Medulla oblongata (tissue), 1 donor: ENCODE results near the gene NR0B1.

Experiments used
- DNase-seq: peaks from one replicate; pipeline ENCODE4 v3.0.0-alpha.2; 2015; ENCODE audit errors: extremely low spot score

Gene NR0B1

DNA sequence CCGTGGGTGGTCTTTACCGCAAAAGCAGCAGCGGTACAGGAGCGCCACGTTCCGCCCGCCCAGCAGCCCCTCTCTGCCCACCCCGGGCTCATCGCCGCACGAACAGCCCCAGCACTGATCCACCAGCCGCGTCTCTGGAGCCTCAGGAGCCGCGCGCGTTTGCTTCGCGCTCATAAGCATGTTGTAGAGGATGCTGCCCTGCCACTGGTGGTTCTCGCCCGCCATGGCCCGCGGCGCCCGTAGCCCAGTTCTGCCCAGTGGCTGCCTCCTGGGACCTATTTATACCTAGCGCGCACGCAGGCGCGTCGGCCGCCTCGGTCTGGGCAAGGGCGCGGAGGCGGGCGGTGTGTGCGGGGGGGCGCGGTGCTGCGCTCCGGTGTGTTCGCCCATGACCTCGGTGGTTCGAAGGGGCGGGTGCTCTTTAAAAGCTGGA is at the start of gene NR0B1:
Gene NR0B1 (minus strand): TSS at position 252 of the 433 bp plus-strand sequence. CDS start 27 bp downstream, at position 225.
- DNase-seq: no peak

- DNase-seq: no peak
These were observed 40.8 kb upstream of the NR0B1 start for GRCh38 chrX:30349946-30350345.

DNA sequence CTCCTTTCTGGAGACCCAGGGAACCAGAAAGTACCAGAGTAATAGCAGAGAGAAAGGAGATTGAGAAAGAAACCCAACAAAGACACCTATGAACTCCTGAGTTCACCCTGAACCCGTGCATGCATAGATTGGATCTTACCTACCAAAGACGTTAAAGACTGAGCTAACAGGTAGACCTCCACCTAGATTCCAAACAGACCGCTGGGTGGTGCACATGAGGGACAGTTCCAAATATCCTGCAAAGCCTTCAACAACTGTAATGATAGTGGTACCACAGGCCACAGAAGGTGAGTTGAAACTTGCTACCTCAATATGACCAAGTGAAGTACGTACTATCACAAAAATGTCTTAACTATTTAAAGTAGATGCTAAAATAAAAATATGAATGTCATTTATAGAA is 34.0 kb upstream of the NR0B1 start:
- DNase-seq: no peak

DNA sequence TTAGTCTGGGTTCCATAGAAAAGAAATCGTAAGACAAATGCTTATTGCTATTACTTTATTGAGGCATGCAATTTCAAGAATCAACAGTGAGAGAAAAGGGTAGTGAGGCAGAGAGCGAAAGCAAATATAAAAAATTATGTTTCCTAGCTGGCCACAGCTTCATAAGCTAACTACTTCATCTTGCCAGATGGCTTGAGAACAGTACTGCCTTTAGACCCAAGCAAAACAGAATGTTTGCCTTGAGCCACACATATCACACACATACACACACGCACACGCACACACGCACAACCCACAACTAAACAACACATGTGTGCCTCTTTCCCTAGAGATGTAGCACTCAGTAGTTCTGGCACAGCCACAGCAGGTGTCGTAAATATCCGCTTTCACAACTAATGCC is 31.6 kb upstream of the NR0B1 start:
- no peak for DNase-seq

GRCh38 chrX:30327762-30328161 is 18.6 kb upstream of the NR0B1 start:
- DNase-seq: no peak

DNA sequence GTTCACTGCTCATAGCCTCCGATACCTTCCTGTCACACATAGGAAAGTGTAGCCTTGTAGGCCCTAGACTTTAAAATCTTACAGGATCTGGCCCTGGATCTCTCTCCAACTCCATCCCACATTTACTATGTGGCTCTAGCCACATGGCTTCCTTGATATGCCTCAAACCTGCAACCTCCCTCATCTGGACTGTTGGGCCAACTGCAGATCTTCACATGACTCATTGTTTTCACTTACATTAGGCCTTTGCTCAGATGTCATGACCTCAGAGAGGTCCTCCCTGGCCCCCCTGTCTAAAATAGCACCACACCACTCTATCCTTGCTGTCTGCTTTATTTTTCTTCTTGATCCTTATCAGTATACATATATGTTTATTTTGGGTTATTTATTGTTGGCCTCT is 8.1 kb upstream of the NR0B1 start:
- no peak for DNase-seq

DNA sequence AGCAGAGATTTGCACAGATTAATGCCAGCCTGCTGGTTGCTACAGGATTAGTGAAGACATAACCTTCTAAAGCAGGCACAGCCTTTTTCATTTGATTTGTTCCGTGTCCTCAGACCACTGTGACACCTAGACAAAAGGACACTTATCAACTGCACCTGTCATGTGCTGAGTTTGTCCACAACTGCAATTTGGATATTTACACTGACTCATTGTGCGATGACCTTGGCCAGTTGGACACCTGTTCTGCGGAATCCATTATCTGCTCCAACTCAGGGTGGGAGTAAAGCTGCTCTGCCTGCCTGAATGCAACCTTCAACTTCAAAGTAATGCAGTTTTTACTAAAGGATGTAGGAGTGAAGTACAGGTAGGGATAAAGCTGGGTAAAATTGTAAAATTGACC is 4.1 kb upstream of the NR0B1 start:
- no peak for DNase-seq

- no peak for DNase-seq
These were observed 3.7 kb upstream of the NR0B1 start for GRCh38 chrX:30312858-30313257.

GRCh38 chrX:30310429-30311206 is 1.4 kb upstream of the NR0B1 start:
- no peak for DNase-seq

- no peak for DNase-seq
These were observed 689 bp downstream of the NR0B1 start for GRCh38 chrX:30308263-30309138.

- DNase-seq: peak; percentile 2
These were observed 1.7 kb downstream of the NR0B1 start for GRCh38 chrX:30307466-30307865.

GRCh38 chrX:30304866-30305265 is 4.3 kb downstream of the NR0B1 start:
- no peak for DNase-seq

DNA sequence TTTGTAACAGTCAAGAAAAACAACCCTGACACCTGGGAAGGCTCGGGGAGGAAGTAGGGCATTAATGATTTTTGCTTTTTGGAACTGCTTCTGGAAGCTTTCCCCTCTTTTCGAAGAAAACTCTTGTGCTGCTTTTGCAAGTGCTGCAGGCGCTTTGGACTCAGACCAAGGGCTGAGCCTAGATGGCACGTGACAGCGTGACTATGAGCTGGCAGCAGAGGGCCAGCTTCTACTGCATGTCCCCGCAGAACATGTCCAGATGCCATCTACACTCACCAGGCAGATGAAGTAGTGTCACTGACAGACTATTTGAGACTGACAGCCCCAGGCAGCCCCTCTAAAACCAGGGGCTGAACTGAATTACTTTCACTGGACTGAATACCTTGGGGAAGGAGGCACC is 6.2 kb downstream of the NR0B1 start:
- DNase-seq: peak; percentile 21

- DNase-seq: no peak
These were observed 7.2 kb downstream of the NR0B1 start for GRCh38 chrX:30301963-30302362.

- no peak for DNase-seq
These were observed 8.0 kb downstream of the NR0B1 start for GRCh38 chrX:30301208-30301607.

DNA sequence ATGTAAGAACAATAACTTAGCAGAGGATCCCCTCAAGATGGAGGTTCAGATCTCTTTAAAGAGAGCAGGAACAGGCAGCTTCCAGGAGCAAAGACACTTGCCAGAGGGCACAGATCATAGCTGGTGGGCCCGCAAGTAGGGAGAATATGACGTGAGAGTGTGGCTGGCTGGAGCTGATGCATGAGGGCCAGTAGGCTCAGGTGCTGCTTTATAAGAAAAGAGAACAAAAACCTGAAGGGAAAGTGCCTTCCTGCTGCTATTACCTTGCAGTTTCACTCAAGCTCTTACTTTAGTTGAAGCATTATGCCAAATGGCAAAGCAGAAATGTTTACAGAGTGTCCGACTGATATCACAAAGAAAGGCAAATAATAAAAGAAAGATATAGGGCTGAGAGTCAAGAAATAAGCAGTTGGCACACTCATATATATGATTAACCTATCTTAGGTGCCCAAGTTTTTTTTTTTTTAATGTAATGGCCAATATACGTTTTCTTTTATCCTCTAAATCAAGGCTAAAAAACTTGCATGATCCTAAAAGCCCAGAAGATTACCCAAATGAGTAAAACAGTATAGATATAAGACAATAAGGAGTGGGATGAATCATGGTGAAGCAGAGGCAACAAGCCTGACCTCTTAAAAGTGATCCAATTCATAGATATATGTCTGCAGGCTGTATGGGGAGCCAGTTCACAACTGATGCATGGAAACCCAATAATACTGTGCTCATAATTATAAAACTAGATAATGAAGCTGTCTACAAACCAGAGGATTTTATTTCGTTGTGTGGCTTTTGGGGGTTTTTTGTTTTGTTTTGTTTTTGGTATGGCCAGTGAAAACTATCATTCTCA is 12.6 kb downstream of the NR0B1 start:
- no peak for DNase-seq

DNA sequence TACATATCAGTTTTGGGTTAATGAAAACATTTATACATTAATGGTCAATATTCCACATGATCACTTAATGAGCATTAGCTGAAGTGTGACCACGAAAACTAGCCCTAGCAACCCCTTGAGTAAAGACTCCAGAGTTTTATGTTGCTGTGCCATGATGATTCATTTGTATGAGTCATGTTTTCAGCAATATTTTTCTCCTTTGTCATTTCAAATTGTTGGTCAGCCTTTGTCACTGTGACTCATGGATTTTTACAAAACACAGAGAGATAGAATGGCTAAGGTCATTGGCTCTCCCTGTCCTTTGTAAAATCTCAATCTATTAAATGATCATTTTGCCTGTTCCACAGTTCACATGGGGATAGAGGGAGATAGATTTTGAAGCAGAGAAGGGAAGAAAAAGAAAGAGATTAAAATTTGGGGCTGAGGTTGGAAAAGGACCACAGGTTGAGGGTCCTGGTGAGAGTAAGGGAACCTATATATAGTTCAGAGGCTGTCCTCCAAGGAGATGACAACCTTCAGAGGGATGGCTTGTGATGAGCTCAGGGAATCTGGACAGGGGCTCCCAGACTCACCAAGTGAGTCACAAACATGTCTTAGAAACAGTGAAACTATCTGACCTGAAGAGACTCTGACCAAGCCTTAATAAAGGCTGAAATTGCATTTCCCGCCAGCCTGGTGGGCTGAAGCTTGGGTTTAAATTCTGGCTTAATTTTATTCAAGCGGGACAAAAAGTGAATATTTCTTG is 25.6 kb downstream of the NR0B1 start:
- no peak for DNase-seq

DNA sequence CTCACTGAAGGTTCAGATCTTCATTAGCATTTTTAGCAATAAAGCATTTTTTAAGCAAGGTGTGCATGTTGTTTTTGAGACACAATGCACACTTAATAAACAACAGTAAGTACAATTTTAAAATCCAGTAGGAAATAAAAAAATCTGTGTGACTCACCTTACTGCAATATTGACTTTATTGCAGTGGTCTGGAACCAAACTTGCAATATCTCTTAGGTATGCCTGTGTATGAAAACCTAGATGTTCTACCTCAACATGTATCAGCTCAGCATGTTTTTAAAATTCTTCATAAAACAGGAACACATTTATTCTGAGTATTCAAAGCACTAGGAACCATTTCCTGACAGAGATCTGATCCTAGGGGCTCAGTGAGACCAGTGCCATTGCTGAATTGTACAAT is 26.7 kb downstream of the NR0B1 start:
- no peak for DNase-seq

DNA sequence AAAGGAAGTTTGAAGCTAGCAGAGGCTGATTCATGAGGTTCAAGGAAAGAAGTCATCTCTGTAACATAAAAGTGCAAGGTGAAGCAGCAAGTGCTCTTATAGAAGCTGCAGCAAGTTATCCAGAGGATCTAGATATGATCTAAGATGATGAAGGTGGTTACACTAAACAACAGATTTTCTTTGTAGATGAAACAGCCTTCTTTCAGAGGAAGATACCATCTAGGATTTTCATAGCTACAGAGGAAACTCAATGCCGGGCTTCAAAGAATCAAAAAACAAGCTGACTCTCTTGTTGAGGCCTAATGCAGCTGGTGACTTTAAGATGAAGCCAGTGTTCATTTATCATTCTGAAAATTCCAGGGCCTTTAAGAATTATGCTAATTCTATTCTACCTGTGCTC is 28.8 kb downstream of the NR0B1 start:
- DNase-seq: no peak

- DNase-seq: no peak
These were observed 30.8 kb downstream of the NR0B1 start for GRCh38 chrX:30278365-30278764.

- peak; percentile 2 for DNase-seq
These were observed 33.7 kb downstream of the NR0B1 start for GRCh38 chrX:30275498-30275897.
